Diencephalon (tissue), 1 donor: Measurements from ENCODE around the gene ITPRID2. TPM values are rescaled to one million over a fixed set of nuclear protein-coding genes. Genes with fewer than 3 reads are reported as not detected.

Source experiments
- total RNA-seq: library from RNA; depleted of rRNA; stranded (reverse); fragments of >200 nt; gene quantifications from one replicate; pipeline ENCODE4 v1.2.3, GENCODE V29; 2014

Gene ITPRID2
- 46.4 TPM for total RNA-seq

GRCh38 chr2:181891258-181891965, at the start of gene ITPRID2:
ITPRID2 (plus strand) TSS chr2:181891730; CDS start chr2:181892067, 337 bp downstream.

Other genes starting within 250 kb of the ITPRID2 start
- gene CERKL, start 234.6 kb upstream of the ITPRID2 start, total RNA-seq, result 6.2 TPM
- gene NEUROD1, start 211.2 kb upstream of the ITPRID2 start, total RNA-seq, result 0.69 TPM
- 3.9 TPM for gene PPP1R1C, start 94.1 kb downstream of the ITPRID2 start, total RNA-seq